Spleen (tissue), 7 donors: ENCODE data around the gene APOL2.
"Not testable (repeated sequence)": the region's sequence is repeated elsewhere in the genome, so short reads cannot be mapped to it uniquely, and the experiment has no call there.

Experiments
- POLR2A ChIP-seq, 3 donors: fragments of 450-650 bp; IDR thresholded peaks; one replicate each; pipeline ENCODE4 v1.5.1; 2017; ENCODE audit warnings: antibody characterized with exemption in 3 of 3, mild to moderate bottlenecking in 1 of 3
- TF ChIP-seq, protein P1 (sequence below), 11 experiments: fragments of 200-600 bp in 7 of 11; fragments of 450-650 bp in 4 of 11; sonication (generic) in 4 of 11; IDR thresholded peaks in 8 of 11; conservative IDR thresholded peaks in 3 of 11; 1 replicate in 7 of 11; 2 replicates in 4 of 11; pipeline versions ENCODE4 v1.4.0 to v1.8.0; 2016 to 2021; ENCODE audit warnings: antibody characterized with exemption in 11 of 11, inconsistent platforms in 4 of 11, mild to moderate bottlenecking in 1 of 11
- donor health status: DM: no; HTN: no; CAD: no; lungs with moderate emphysema.
- donor health status: DM: no; HTN: no; CAD: no.
- donor health status: DM: no; HTN: no; CAD: no.

DNA sequence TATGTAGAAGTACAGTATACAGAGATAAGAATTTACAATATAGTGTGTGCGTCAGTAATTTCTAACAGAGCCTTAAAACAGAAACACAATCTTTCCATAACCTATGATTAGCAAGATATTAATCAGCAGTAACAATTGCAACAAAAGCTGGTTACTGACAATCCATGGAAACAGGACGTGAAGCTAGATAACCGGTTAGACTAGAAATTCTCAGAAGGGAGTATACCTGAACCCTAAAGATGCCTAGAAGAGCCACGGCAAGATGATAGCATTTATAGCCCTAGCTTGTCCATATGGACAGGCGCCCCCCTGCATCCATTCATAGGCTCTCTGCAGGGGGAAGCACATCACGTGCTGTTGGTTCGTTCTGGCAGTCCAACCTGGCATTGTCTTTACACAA lies 35.9 kb downstream of the APOL2 start:
- TF ChIP-seq, protein P1, sequence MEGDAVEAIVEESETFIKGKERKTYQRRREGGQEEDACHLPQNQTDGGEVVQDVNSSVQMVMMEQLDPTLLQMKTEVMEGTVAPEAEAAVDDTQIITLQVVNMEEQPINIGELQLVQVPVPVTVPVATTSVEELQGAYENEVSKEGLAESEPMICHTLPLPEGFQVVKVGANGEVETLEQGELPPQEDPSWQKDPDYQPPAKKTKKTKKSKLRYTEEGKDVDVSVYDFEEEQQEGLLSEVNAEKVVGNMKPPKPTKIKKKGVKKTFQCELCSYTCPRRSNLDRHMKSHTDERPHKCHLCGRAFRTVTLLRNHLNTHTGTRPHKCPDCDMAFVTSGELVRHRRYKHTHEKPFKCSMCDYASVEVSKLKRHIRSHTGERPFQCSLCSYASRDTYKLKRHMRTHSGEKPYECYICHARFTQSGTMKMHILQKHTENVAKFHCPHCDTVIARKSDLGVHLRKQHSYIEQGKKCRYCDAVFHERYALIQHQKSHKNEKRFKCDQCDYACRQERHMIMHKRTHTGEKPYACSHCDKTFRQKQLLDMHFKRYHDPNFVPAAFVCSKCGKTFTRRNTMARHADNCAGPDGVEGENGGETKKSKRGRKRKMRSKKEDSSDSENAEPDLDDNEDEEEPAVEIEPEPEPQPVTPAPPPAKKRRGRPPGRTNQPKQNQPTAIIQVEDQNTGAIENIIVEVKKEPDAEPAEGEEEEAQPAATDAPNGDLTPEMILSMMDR (IDR thresholded peaks at IDR 0.05 in 8 of 11, conservative IDR thresholded peaks at IDR 0.05 in 3 of 11) = not testable (repeated sequence)
- TF ChIP-seq POLR2A (IDR thresholded peaks at IDR 0.05) = not testable (repeated sequence)
